HCT116 (cell line): Measurements from ENCODE around the gene IREB2. TPM values are rescaled to one million over a fixed set of nuclear protein-coding genes. Genes with fewer than 3 reads are reported as not detected.

ENCODE experiments used
- ATAC-seq: fragments of 200-7000 bp; cut with Tn5 transposase; 2 replicates; pipeline ENCODE4 v1.9.1; 2020; ENCODE audit warnings: mild to moderate bottlenecking, moderate library complexity
- BruUV-seq: library from RNA; stranded (reverse); fragments of 400-500 nt; replicated peaks from 2 replicates; lab custom pipeline; 2021; lab: Mats Ljungman, UMichigan
- CTCF ChIA-PET: fragments of 300-600 bp; sonication (Branson Sonifier 250); formaldehyde crosslinking; loops from one replicate; lab custom pipeline; 2021; ENCODE audit warnings: antibody characterized with exemption; lab: Charles Lee
- POLR2A ChIA-PET: fragments of 300-600, 350-600 bp; sonication (Branson Sonifier 250); formaldehyde crosslinking; loops from one replicate; lab custom pipeline; 2021; ENCODE audit warnings: antibody characterized with exemption; lab: Charles Lee
- RAD21 ChIA-PET, 2 experiments: fragments of 300-600 bp; sonication (Branson Sonifier 250); formaldehyde crosslinking; loops; one replicate each; lab custom pipeline; 2023; ENCODE audit warnings: low total read pairs in 2 of 2; ENCODE audit not compliant: uncharacterized antibody in 2 of 2, unreplicated experiment in 2 of 2, low non-redundant PET in 1 of 2; lab: Charles Lee
- DNase-seq: peaks from one replicate; pipeline ENCODE4 v3.0.0-alpha.2; 2010; ENCODE audit warnings: low read depth, low spot score
- H2AFZ ChIP-seq: fragments of 200-600 bp; shearing (Covaris generic), sonication (generic); 2 replicates; pipeline ENCODE4 v1.6.1; 2017; ENCODE audit warnings: low read depth, mixed run types, mixed read lengths, antibody characterized with exemption, low read length; ENCODE audit not compliant: poor library complexity, severe bottlenecking
- H3K27ac ChIP-seq: 2 replicates; pipeline ENCODE4 v1.5.1; 2012; ENCODE audit warnings: low read depth, low read length
- H3K27me3 ChIP-seq: fragments of 200-600 bp; sonication (generic); 2 replicates; pipeline ENCODE4 v1.6.1; 2016; ENCODE audit warnings: mixed run types, low read length, mixed read lengths; ENCODE audit not compliant: insufficient read depth
- H3K36me3 ChIP-seq, 2 experiments: fragments of 200-500 bp in 1 of 2; fragments of 200-600 bp in 1 of 2; sonication (Bioruptor generic) in 1 of 2; sonication (generic) in 1 of 2; 2 replicates each; pipeline versions ENCODE4 v1.5.1 to v1.6.1; 2014 to 2016; ENCODE audit warnings: low read length in 2 of 2, inconsistent platforms in 1 of 2, mixed read lengths in 1 of 2, mixed run types in 1 of 2; ENCODE audit not compliant: insufficient read depth in 2 of 2, control insufficient read depth in 1 of 2
- H3K4me1 ChIP-seq, 2 experiments: fragments of 200-600 bp in 1 of 2; sonication (generic) in 1 of 2; 2 replicates each; pipeline versions ENCODE4 v1.5.1 to v1.6.1; 2012 to 2017; ENCODE audit warnings: low read length in 2 of 2, inconsistent platforms in 1 of 2, mild to moderate bottlenecking in 1 of 2, mixed read lengths in 1 of 2, mixed run types in 1 of 2, moderate library complexity in 1 of 2; ENCODE audit not compliant: insufficient read depth in 2 of 2, control insufficient read depth in 1 of 2
- H3K4me2 ChIP-seq: fragments of 200-600 bp; sonication (generic); 2 replicates; pipeline ENCODE4 v1.6.1; 2017; ENCODE audit warnings: mixed run types, low read length, mixed read lengths
- H3K4me3 ChIP-seq, 2 experiments: fragments of 200-600 bp in 1 of 2; sonication (generic) in 1 of 2; replicated peaks in 1 of 2; 2 replicates each; pipeline ENCODE4 v1.5.1; 2011 to 2016; ENCODE audit warnings: low read length in 2 of 2, control low read depth in 1 of 2, low read depth in 1 of 2, mild to moderate bottlenecking in 1 of 2, mixed read lengths in 1 of 2, mixed run types in 1 of 2
- H3K79me2 ChIP-seq: fragments of 200-600 bp; sonication (generic); 2 replicates; pipeline ENCODE4 v1.6.1; 2017; ENCODE audit warnings: mild to moderate bottlenecking, mixed run types, low read length, moderate library complexity, mixed read lengths; ENCODE audit not compliant: insufficient read depth
- H3K9ac ChIP-seq: fragments of 200-600 bp; sonication (generic); 2 replicates; pipeline ENCODE4 v1.6.1; 2016; ENCODE audit warnings: low read length, mixed read lengths
- H3K9me2 ChIP-seq: fragments of 200-600 bp; sonication (generic), shearing (Covaris generic); 2 replicates; pipeline ENCODE4 v1.6.1; 2017; ENCODE audit warnings: mixed run types, mild to moderate bottlenecking, moderate library complexity; ENCODE audit not compliant: insufficient read depth
- H3K9me3 ChIP-seq, 2 experiments: fragments of 200-500 bp in 1 of 2; fragments of 200-600 bp in 1 of 2; sonication (Bioruptor generic) in 1 of 2; sonication (generic) in 1 of 2; 2 replicates each; pipeline ENCODE4 v1.6.1; 2014 to 2017; ENCODE audit warnings: low read length in 2 of 2, mixed read lengths in 2 of 2, inconsistent platforms in 1 of 2, low read depth in 1 of 2, mild to moderate bottlenecking in 1 of 2, mixed run types in 1 of 2, moderate library complexity in 1 of 2; ENCODE audit not compliant: control insufficient read depth in 1 of 2, insufficient read depth in 1 of 2
- H4K20me1 ChIP-seq: fragments of 200-600 bp; sonication (generic), shearing (Covaris generic); 2 replicates; pipeline ENCODE4 v1.6.1; 2017; ENCODE audit warnings: mixed run types, mild to moderate bottlenecking, moderate library complexity; ENCODE audit not compliant: insufficient read depth
- ATF3 ChIP-seq: IDR thresholded peaks from 2 replicates; pipeline ENCODE4 v1.6.1; 2012
- CBX3 ChIP-seq: IDR thresholded peaks from 2 replicates; pipeline ENCODE4 v1.6.1; 2012; ENCODE audit warnings: low read depth
- CEBPB ChIP-seq: IDR thresholded peaks from 2 replicates; pipeline ENCODE4 v1.6.1; 2012; ENCODE audit warnings: low read depth
- EGR1 ChIP-seq: IDR thresholded peaks from 2 replicates; pipeline ENCODE4 v1.6.1; 2012; ENCODE audit warnings: low read depth
- EZH2phosphoT487 ChIP-seq: fragments of 200-600 bp; IDR thresholded peaks from 2 replicates; pipeline ENCODE4 v1.6.1; 2018; ENCODE audit warnings: antibody characterized with exemption, borderline replicate concordance
- JUND ChIP-seq: IDR thresholded peaks from 2 replicates; pipeline ENCODE4 v1.6.1; 2012
- MAX ChIP-seq: IDR thresholded peaks from 2 replicates; pipeline ENCODE4 v1.6.1; 2012
- POLR2A ChIP-seq: IDR thresholded peaks from 2 replicates; pipeline ENCODE4 v1.7.0; 2011; ENCODE audit warnings: borderline replicate concordance; ENCODE audit not compliant: insufficient read depth, insufficient read length; ENCODE audit errors: extremely low read depth
- POLR2AphosphoS5 ChIP-seq: IDR thresholded peaks from 2 replicates; pipeline ENCODE4 v1.6.1; 2011; ENCODE audit warnings: mild to moderate bottlenecking, low read depth, low read length, moderate library complexity
- RAD21 ChIP-seq: IDR thresholded peaks from 2 replicates; pipeline ENCODE4 v1.6.1; 2012; ENCODE audit warnings: low read depth, mild to moderate bottlenecking
- SIN3A ChIP-seq: IDR thresholded peaks from 2 replicates; pipeline ENCODE4 v1.6.1; 2012; ENCODE audit warnings: low read depth
- TCF7L2 ChIP-seq: IDR thresholded peaks from 2 replicates; pipeline ENCODE4 v1.7.0; 2011; ENCODE audit warnings: borderline replicate concordance, inconsistent platforms; ENCODE audit not compliant: insufficient read depth, insufficient read length; ENCODE audit errors: extremely low read depth
- YY1 ChIP-seq: IDR thresholded peaks from 2 replicates; pipeline ENCODE4 v1.6.1; 2011; ENCODE audit warnings: low read length, low read depth, moderate library complexity, mild to moderate bottlenecking; ENCODE audit not compliant: insufficient replicate concordance; ENCODE audit errors: extremely low read depth
- ZBTB33 ChIP-seq: IDR thresholded peaks from 2 replicates; pipeline ENCODE4 v1.6.1; 2011; ENCODE audit warnings: mild to moderate bottlenecking, low read length, moderate library complexity; ENCODE audit not compliant: insufficient replicate concordance; ENCODE audit errors: extremely low read depth
- ZNF274 ChIP-seq: fragments of 200-500 bp; sonication (Bioruptor generic); IDR thresholded peaks from 2 replicates; pipeline ENCODE4 v1.6.1; 2014; ENCODE audit warnings: mild to moderate bottlenecking, low read depth, low read length, inconsistent platforms
- intact Hi-C: fragments of 100-400 bp; cut with micrococcal nuclease; formaldehyde crosslinking; loops from 2 replicates; pipeline ENCODE4 v1.10.0; 2022
- total RNA-seq: library from RNA; stranded (reverse); gene quantifications from one replicate; pipeline ENCODE4 v1.2.1, GENCODE V29; 2021; ENCODE audit not compliant: unreplicated experiment
- TF ChIP-seq, protein P1 (sequence below): IDR thresholded peaks from 2 replicates; pipeline ENCODE4 v1.6.1; 2012; ENCODE audit warnings: low read depth

Gene IREB2
- total RNA-seq, 1 experiment from 2014 or later: 57.6 TPM

- H3K9me2 ChIP-seq: no peaks in the 10 kb centered on the region
- TF ChIP-seq JUND (no peak), TCF7L2 (no peak), POLR2AphosphoS5 (no peak)
- TF ChIP-seq, all 23 proteins: peak for 0
- Histone ChIP-seq H3K27me3 (no peaks in the 10 kb centered on the region), H2AFZ (no peak overlapping the region), H4K20me1 (no peaks in the 10 kb centered on the region), H3K4me3 (no peak overlapping the region), H3K9ac (no peak overlapping the region), H3K9me3 (no peaks in the 10 kb centered on the region), H3K4me1 (no peaks in the 10 kb centered on the region), H3K36me3 (no peaks in the 10 kb centered on the region), H3K4me2 (no peak overlapping the region), H3K79me2 (no peaks in the 10 kb centered on the region), H3K27ac (no peak overlapping the region)
- POLR2A ChIA-PET: no interaction called here
- RAD21 ChIA-PET: no interaction called here
- BruUV-seq: no TSS peak
- intact Hi-C loops: no loop called here
- no peak for ATAC-seq
- CTCF ChIA-PET: no interaction called here
- no peak for DNase-seq
Measured at GRCh38 chr15:78393137-78393536, 44.9 kb upstream of the IREB2 start.

DNA sequence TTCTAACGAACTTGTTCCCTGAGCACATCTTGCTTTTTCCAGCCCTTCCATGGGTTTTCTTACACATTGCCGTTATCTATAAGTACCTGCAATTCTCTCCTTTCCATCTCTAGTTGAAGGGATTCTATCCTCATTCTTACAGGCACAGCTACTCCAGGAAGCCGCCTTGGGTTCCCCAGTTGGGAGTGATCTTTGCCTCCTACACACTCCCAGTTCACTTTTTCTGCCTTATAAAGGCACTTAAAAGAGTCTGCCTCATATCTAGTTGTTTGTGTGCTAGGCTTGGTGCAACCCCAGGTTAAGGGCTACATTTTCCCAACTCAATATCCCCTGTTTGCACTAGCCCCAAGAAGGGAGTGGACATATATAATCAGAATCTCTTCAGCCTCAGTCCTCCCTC is 44.0 kb upstream of the IREB2 start:
- no TSS peak for BruUV-seq
- ChIA-PET POLR2A (interaction anchor here (1.4 kb wide), 1 partner anchor 10 kb away, joined by 3 read pairs; no protein-coding TSS in a partner anchor), CTCF (no interaction called here), RAD21 (no interaction called here)
- no peak overlapping the region for H3K4me2 ChIP-seq
- DNase-seq (no peak), ATAC-seq (no peak)
- H3K4me1 ChIP-seq: no peaks in the 10 kb centered on the region
- no peak overlapping the region for H3K4me3 ChIP-seq
- no peak overlapping the region for H2AFZ ChIP-seq
- intact Hi-C loops: no loop called here
- H4K20me1 ChIP-seq: no peaks in the 10 kb centered on the region
- no peak overlapping the region for H3K27ac ChIP-seq
- H3K9me3 ChIP-seq: no peaks in the 10 kb centered on the region
- H3K36me3 ChIP-seq: no peaks in the 10 kb centered on the region
- H3K9me2 ChIP-seq: no peaks in the 10 kb centered on the region
- no peak overlapping the region for H3K9ac ChIP-seq
- H3K27me3 ChIP-seq: no peaks in the 10 kb centered on the region
- no peaks in the 10 kb centered on the region for H3K79me2 ChIP-seq
- TF ChIP-seq SIN3A: no peak
- TF ChIP-seq ZNF274: no peak
- TF ChIP-seq RAD21: no peak
- TF ChIP-seq POLR2A: no peak
- no peak for TF ChIP-seq POLR2AphosphoS5
- TF ChIP-seq CBX3: no peak
- TF ChIP-seq ATF3: no peak
- no peak for TF ChIP-seq JUND
- TF ChIP-seq EZH2phosphoT487: no peak
- no peak for TF ChIP-seq MAX
- TF ChIP-seq YY1: no peak
- TF ChIP-seq EGR1: no peak
- no peak for TF ChIP-seq CEBPB
- no peak for TF ChIP-seq ZBTB33
- TF ChIP-seq, protein P1, sequence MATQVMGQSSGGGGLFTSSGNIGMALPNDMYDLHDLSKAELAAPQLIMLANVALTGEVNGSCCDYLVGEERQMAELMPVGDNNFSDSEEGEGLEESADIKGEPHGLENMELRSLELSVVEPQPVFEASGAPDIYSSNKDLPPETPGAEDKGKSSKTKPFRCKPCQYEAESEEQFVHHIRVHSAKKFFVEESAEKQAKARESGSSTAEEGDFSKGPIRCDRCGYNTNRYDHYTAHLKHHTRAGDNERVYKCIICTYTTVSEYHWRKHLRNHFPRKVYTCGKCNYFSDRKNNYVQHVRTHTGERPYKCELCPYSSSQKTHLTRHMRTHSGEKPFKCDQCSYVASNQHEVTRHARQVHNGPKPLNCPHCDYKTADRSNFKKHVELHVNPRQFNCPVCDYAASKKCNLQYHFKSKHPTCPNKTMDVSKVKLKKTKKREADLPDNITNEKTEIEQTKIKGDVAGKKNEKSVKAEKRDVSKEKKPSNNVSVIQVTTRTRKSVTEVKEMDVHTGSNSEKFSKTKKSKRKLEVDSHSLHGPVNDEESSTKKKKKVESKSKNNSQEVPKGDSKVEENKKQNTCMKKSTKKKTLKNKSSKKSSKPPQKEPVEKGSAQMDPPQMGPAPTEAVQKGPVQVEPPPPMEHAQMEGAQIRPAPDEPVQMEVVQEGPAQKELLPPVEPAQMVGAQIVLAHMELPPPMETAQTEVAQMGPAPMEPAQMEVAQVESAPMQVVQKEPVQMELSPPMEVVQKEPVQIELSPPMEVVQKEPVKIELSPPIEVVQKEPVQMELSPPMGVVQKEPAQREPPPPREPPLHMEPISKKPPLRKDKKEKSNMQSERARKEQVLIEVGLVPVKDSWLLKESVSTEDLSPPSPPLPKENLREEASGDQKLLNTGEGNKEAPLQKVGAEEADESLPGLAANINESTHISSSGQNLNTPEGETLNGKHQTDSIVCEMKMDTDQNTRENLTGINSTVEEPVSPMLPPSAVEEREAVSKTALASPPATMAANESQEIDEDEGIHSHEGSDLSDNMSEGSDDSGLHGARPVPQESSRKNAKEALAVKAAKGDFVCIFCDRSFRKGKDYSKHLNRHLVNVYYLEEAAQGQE: no peak
